T-helper 2 cell (primary cell): Measurements from ENCODE around the gene ABCB9.

Experiments
- DNase-seq, 5 experiments: peaks; one replicate each; pipeline versions ENCODE4 v3.0.0 to v3.0.0-alpha.2; 2012 to 2022

The ABCB9 gene

GRCh38 chr12:122994781-122995502 is 28.7 kb upstream of the ABCB9 start:
- no peak for DNase-seq

DNA sequence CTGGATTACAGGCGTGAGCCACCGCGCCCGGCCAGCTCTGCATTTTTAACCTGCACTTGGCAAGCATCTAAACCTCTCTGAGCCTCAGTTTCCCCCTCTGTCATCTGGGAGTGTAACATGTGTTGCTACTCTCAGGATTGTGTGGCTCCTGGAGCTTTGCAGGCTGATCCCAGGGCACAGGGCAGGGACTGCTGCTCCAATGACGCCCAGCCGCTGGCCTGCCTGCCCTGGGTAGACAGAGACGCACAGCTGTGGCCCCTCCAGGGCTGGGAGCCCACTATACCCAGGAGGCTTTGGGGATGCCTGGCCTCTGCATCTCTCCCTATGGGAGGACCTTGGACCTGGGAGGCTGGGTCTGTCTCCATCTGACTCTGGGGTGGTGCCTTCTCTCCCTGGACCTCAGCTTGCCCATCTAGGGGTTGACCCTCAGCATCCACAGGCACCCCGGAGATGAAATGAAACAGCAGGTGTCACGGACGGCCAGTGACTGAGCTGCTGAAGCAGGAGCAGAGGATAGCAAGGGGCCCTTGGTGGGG is 27.9 kb upstream of the ABCB9 start:
- no peak for DNase-seq

DNA sequence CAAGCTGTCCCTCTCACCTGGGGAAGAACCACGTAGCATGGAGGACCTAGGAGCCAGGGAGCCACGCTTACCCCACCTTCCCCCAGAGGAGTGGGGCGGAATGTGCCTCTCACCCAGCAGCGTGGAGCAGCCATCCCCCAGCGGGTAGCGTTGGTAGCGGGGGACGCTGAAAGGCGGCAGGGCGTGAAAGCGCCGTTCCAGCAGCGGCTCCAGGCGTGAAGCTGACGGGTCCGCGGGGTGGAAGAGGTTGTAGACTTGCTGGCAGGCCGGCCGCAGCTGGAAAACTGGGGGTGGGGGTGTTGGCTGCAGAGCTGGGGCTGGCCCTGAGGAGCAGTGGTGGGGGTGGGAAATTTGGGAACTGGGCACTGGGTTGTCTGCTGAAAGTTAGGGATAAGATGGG is 26.1 kb upstream of the ABCB9 start:
- DNase-seq = no peak

- no peak for DNase-seq
Measured at GRCh38 chr12:122991623-122992275, 25.5 kb upstream of the ABCB9 start.

- DNase-seq = no peak
Measured at GRCh38 chr12:122990961-122991622, 24.8 kb upstream of the ABCB9 start.

- no peak for DNase-seq
Measured at GRCh38 chr12:122990561-122990960, 24.3 kb upstream of the ABCB9 start.

DNA sequence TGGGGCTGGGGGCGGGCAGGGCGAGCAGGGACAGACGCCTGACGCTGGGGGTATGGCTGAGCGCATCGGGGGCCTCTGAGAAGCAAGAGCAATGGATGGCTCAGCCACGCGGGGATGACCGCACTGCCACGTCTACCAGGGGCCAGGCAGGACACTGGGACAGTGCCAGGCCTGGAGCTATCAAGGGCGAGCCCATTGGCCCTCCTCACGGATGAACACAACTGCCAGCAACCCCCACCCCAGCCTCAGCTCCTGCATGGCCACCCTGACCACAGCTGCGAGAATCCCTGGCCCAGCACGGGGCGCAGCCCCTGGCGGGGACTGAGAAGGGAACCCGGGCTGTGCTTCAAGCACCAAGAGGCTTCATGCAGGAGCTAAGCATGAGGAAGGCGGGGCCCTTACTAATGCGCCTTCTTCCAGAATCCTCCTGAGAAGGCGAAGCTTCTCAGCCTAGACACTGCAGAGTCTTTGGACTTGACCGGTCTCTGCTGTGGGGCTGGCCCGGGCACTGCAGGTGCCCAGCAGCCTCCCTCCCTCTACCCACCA is 23.7 kb upstream of the ABCB9 start:
- no peak for DNase-seq

GRCh38 chr12:122989225-122989839 is 23.1 kb upstream of the ABCB9 start:
- no peak for DNase-seq

DNA sequence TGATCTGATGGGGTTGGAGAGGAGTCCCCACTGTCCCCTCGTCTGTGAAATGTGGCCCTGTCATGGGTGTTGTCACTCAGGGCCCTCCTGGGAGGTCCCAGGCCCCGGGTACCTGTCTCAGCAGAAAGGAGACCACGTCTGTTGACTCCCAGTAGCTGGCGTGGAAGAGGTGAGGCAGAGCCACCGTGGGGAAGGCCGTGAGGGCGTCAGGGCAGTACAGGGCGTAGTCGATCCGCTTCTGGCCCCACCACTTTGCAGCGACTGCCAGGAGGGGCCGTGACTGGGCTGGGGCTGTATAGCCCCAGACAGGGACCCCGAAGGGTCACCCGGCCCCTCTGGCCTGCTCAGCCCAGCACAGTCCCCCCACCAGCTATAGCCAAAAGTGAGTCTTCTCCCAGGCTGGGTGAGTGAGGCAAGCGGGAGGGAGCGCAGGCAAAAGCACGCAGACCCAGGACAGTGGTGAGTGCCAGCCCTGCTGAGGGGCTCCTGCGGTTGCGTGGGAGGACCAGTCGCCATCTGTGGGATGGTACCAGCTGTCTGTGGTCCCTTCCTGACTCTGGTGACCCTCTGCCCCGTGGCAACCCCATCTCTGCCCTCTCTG is 22.4 kb upstream of the ABCB9 start:
- DNase-seq = no peak

GRCh38 chr12:122988036-122988435 is 21.8 kb upstream of the ABCB9 start:
- no peak for DNase-seq

DNA sequence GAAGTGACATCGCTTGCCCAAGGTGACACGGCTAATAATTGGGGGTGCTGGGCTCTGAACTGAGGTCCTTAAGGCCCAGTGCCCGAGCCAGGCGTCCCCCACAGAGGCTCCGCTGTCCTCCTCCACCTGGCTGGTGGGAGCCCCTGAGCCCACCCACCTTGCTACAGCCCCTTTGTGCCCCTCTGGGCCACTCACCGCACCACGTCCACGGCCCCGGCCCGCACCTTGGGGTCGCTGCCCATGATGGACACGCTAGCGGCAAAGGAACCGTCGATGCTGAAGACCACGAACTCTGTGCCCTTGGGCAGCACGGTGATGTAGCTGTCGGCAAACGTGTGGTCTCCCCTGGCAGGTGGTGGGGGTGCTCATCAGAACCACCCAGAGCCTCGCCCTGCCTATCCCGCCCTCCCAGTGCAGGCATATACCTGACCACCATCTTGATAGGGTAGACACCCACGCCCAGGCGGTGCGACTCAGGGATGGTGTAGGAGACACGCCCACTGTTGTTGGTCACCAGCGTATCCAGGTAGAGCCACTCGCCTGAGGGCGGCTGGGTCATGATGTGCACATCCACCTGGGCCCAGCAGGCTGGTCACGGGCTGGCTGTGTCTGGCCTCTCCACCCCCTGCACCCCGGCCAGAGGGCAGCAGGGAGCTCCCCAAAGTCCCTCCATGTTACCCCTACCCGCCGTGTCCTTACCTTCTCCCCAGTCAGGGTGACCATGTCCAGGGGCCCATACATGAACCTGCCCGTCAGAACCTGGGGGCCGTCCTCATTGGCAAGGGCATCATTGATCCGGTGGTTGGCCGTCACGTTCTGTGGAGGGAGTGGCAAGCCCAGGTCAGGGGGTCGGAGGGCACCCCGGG is 21.1 kb upstream of the ABCB9 start:
- no peak for DNase-seq

GRCh38 chr12:122986258-122986871 is 20.1 kb upstream of the ABCB9 start:
- no peak for DNase-seq

- DNase-seq = no peak
Measured at GRCh38 chr12:122985338-122986257, 19.3 kb upstream of the ABCB9 start.

- no peak for DNase-seq
Measured at GRCh38 chr12:122984612-122985337, 18.5 kb upstream of the ABCB9 start.

- DNase-seq = no peak
Measured at GRCh38 chr12:122983789-122984515, 17.7 kb upstream of the ABCB9 start.

- DNase-seq = no peak
Measured at GRCh38 chr12:122982963-122983788, 16.9 kb upstream of the ABCB9 start.

DNA sequence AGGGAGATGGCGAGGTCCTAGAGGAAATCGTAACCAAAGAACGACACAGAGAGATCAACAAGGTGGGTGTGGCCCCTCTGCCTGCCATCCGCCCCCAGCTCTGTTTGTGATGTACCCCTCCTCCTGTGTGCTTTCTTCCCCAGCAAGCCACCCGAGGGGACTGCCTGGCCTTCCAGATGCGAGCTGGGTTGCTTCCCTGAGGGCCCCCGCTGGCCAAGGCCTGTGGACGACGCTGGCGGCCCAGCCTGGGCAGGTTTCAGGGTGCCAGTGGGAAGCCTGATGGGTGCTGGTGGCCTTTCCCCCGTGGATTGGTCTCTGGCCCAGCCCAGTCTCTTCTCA is 16.2 kb upstream of the ABCB9 start:
- DNase-seq = no peak
